Endodermal cell (in vitro differentiated cells): ENCODE results near the gene ACTG2. TPM values are rescaled to one million over a fixed set of nuclear protein-coding genes. Genes with fewer than 3 reads are reported as not detected.
"Not testable (repeated sequence)": the region's sequence is repeated elsewhere in the genome, so short reads cannot be mapped to it uniquely, and the experiment has no call there.

Source experiments
- DNase-seq: peaks from one replicate; pipeline ENCODE4 v3.0.0-alpha.2; 2017
- H3K27ac ChIP-seq: 2 replicates; pipeline ENCODE4 v1.5.1; 2013; ENCODE audit warnings: mild to moderate bottlenecking, low read depth, low read length, moderate library complexity
- H3K27me3 ChIP-seq: 2 replicates; pipeline ENCODE4 v1.6.1; 2013; ENCODE audit warnings: mild to moderate bottlenecking, low read length, moderate library complexity; ENCODE audit not compliant: insufficient read depth, control insufficient read depth, poor library complexity, severe bottlenecking
- H3K36me3 ChIP-seq: 2 replicates; pipeline ENCODE4 v1.7.0; 2013; ENCODE audit warnings: mild to moderate bottlenecking, low read length, moderate library complexity; ENCODE audit not compliant: control insufficient read depth, insufficient read depth
- H3K4me1 ChIP-seq: one replicate; pipeline ENCODE4 v1.7.0; 2013; ENCODE audit warnings: low read length; ENCODE audit not compliant: control insufficient read depth, insufficient read depth
- H3K4me3 ChIP-seq: 2 replicates; pipeline ENCODE4 v1.5.1; 2013; ENCODE audit warnings: mild to moderate bottlenecking, low read length, moderate library complexity
- H3K9ac ChIP-seq: 2 replicates; pipeline ENCODE4 v1.6.1; 2013; ENCODE audit warnings: mild to moderate bottlenecking, low read length, moderate library complexity; ENCODE audit not compliant: poor library complexity, severe bottlenecking; ENCODE audit errors: extremely low read depth
- H3K9me3 ChIP-seq: 2 replicates; pipeline ENCODE4 v1.6.1; 2013; ENCODE audit warnings: mild to moderate bottlenecking, low read length, moderate library complexity; ENCODE audit not compliant: control insufficient read depth
- H3K27ac Mint-ChIP-seq: 2 replicates; pipeline ENCODE4 v1.8.0; 2020; ENCODE audit warnings: mixed read lengths
- H3K27me3 Mint-ChIP-seq: 2 replicates; pipeline ENCODE4 v1.8.0; 2021; ENCODE audit warnings: mild to moderate bottlenecking, mixed read lengths; ENCODE audit not compliant: insufficient read depth
- H3K36me3 Mint-ChIP-seq: 2 replicates; pipeline ENCODE4 v1.8.0; 2020; ENCODE audit warnings: low read depth, mixed read lengths
- H3K4me1 Mint-ChIP-seq: 2 replicates; pipeline ENCODE4 v1.8.0; 2020; ENCODE audit warnings: mixed read lengths
- H3K4me3 Mint-ChIP-seq: 2 replicates; pipeline ENCODE4 v1.8.0; 2020; ENCODE audit warnings: mild to moderate bottlenecking, moderate library complexity, mixed read lengths
- H3K9me3 Mint-ChIP-seq: 2 replicates; pipeline ENCODE4 v1.8.0; 2020; ENCODE audit warnings: mild to moderate bottlenecking, mixed read lengths
- CTCF ChIP-seq: fragments of 200-600 bp; sonication (generic); conservative IDR thresholded peaks from 2 replicates; pipeline ENCODE4 v1.5.0; 2021; ENCODE audit warnings: antibody characterized with exemption, mild to moderate bottlenecking
- WGBS, 2 experiments: methylation state at CpG; one replicate each; pipeline versions ENCODE4 v1.1.5 to v1.1.7; 2013; ENCODE audit warnings: missing lambda C conversion rate in 2 of 2, mixed read lengths in 1 of 2; ENCODE audit not compliant: insufficient coverage in 1 of 2, insufficient read length in 1 of 2; 5-methylcytosine and 5-hydroxymethylcytosine counted together
- total RNA-seq, 2 donors: library from RNA; stranded (reverse); fragmentation: NEBNext Ultra II Directional in 1 of 2; extraction: Animal tissue kit (Norgen Biotek cat#: 25700) in 1 of 2; gene quantifications; 2 replicates in 1 of 2; 3 replicates in 1 of 2; pipeline ENCODE4 v1.2.1, GENCODE V29; 2021

Gene ACTG2
- total RNA-seq, 2 donors from 2014 or later: 1.5 to 1.6 TPM

DNA sequence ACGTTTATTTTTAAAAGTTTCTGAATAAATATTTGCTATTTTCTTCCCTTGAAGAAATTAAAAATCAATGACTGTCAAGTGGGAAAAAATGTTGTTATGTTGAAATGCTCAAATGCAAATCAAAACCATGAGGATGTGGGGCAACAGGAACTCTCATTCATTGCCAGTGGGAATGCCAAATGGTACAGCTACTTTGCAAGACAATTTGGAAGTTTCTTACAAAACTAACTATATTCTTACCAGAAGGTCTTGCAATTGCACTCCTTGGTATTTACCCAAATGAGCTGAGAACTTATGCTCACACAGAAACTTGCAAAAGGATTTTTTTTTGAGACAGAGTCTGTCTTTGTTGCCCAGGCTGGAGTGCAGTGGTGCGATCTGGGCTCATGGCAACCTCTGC, 7.4 kb upstream of the ACTG2 start:
- WGBS, 2 experiments: 68 to 75% methylated on average over 1 to 2 of the region's 2 CpGs
- no peak overlapping the region for H3K4me3 ChIP-seq
- no peak overlapping the region for H3K27ac ChIP-seq
- Mint-ChIP-seq H3K27me3 (peaks cover 3% of the 10 kb centered on the region), H3K9me3 (no peaks in the 10 kb centered on the region), H3K27ac (no peak overlapping the region), H3K4me1 (no peaks in the 10 kb centered on the region), H3K4me3 (no peak overlapping the region), H3K36me3 (no peaks in the 10 kb centered on the region)
- no peaks in the 10 kb centered on the region for H3K27me3 ChIP-seq
- H3K9me3 ChIP-seq: no peaks in the 10 kb centered on the region
- no peak for TF ChIP-seq CTCF
- no peak for DNase-seq
- H3K36me3 ChIP-seq: no peaks in the 10 kb centered on the region
- H3K4me1 ChIP-seq: no peaks in the 10 kb centered on the region
- no peak overlapping the region for H3K9ac ChIP-seq

- no peaks in the 10 kb centered on the region for H3K36me3 Mint-ChIP-seq
- no peaks in the 10 kb centered on the region for H3K4me1 Mint-ChIP-seq
- H3K4me3 Mint-ChIP-seq: no peak overlapping the region
- H3K27ac Mint-ChIP-seq: no peak overlapping the region
- no peaks in the 10 kb centered on the region for H3K9me3 Mint-ChIP-seq
- no peaks in the 10 kb centered on the region for H3K4me1 ChIP-seq
- TF ChIP-seq CTCF: no peak
- no peak overlapping the region for H3K27ac ChIP-seq
- no peak overlapping the region for H3K4me3 ChIP-seq
- H3K27me3 Mint-ChIP-seq: peaks cover 3% of the 10 kb centered on the region
- WGBS, 2 experiments: 82% methylated on average over 2 to 4 of the region's 4 CpGs
- H3K36me3 ChIP-seq: no peaks in the 10 kb centered on the region
- no peak for DNase-seq
- H3K9ac ChIP-seq: no peak overlapping the region
- H3K27me3 ChIP-seq: no peaks in the 10 kb centered on the region
- no peaks in the 10 kb centered on the region for H3K9me3 ChIP-seq
Measured at GRCh38 chr2:73886357-73886756, 6.5 kb upstream of the ACTG2 start.

GRCh38 chr2:73887596-73888353, 5.0 kb upstream of the ACTG2 start:
- not testable (repeated sequence) for H3K36me3 ChIP-seq, H3K4me1 Mint-ChIP-seq, H3K4me3 Mint-ChIP-seq, H3K27me3 ChIP-seq, H3K4me3 ChIP-seq, DNase-seq, H3K4me1 ChIP-seq, H3K27ac ChIP-seq, H3K27me3 Mint-ChIP-seq, H3K9me3 ChIP-seq, H3K36me3 Mint-ChIP-seq, H3K9ac ChIP-seq, H3K9me3 Mint-ChIP-seq, H3K27ac Mint-ChIP-seq
- WGBS, 2 experiments: 69 to 82% methylated on average over 4 to 10 of the region's 11 CpGs
